ENCODE results near the gene ACSL6.

- no peak for TF ChIP-seq CTCF (conservative IDR thresholded peaks at IDR 0.05)
- TF ChIP-seq ZFX (IDR thresholded peaks at IDR 0.05), result no peak
Measured at GRCh38 chr5:131994533-131995226, 16.8 kb downstream of the ACSL6 start.
